GM21786 (cell line): ENCODE data around the gene ACTL8.
"Not testable (repeated sequence)": the region's sequence is repeated elsewhere in the genome, so short reads cannot be mapped to it uniquely, and the experiment has no call there.

Experiments
- ATAC-seq: cut with Tn5 transposase; IDR thresholded peaks from one replicate; pipeline ENCODE4 v1.9.1; 2021; ENCODE audit not compliant: unreplicated experiment

ACTL8 gene

DNA sequence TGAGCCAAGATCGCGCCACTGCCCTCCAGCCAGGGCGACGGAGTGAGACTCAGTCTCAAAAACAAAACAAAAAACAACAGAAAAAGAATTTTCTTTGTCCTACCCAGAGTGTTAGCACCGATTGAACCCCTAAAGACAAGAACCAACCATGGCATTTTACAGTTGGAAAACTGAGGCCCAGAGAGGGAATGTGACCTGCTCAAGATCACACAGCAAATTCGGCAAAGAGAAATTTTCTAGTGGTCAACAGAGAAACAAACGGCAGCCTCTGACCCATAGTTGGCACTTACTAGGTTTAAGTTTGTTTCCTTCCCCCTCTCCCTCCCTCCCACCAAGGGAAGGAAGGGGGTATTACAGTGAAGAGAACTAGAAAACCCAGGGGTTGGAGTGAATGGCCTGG lies 20.5 kb upstream of the ACTL8 start:
- ATAC-seq: no peak

DNA sequence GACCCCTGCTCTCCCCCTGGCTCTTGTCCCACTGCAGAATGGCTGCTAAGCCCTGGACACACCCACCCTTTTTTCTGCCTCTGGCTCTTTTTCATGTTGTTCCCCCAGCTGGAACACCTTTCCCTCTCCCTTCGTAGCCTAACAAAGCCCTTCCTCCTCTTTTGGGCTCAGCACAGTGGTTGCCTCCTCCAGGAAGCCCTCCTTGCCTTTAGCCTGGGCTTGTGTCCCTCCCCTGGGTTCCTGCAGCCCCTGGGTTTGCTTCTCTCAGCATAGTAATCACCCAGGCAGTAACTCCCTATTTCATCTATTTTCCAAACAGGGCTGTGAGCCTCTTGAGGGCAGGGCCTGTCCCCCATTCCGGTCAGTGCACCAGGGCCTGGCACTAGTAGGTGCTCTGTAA lies 19.8 kb upstream of the ACTL8 start:
- ATAC-seq: no peak

- no peak for ATAC-seq
These were observed 19.3 kb upstream of the ACTL8 start for GRCh38 chr1:17735793-17736192.

- no peak for ATAC-seq
These were observed 18.5 kb upstream of the ACTL8 start for GRCh38 chr1:17736625-17737024.

DNA sequence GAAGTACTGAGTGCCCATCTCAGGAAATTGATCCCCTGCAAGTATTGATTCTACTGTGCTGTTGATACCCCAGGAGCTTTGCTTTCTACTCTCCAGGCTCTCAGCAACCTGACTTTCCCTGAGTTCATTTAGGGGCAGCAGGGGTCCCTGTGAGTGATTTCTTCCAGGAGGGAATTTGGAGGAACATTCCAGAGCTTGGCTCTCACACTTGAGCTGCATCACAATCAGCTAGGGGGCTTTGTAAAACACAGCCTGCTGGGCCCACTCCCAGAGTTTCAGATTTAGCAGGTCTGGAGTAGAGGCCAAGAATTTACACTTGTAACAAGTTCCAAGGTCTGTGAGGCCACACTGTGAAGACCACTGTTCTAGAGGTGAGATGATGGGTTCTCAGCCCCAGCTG lies 16.1 kb upstream of the ACTL8 start:
- no peak for ATAC-seq

GRCh38 chr1:17741052-17741451 lies 14.1 kb upstream of the ACTL8 start:
- no peak for ATAC-seq

DNA sequence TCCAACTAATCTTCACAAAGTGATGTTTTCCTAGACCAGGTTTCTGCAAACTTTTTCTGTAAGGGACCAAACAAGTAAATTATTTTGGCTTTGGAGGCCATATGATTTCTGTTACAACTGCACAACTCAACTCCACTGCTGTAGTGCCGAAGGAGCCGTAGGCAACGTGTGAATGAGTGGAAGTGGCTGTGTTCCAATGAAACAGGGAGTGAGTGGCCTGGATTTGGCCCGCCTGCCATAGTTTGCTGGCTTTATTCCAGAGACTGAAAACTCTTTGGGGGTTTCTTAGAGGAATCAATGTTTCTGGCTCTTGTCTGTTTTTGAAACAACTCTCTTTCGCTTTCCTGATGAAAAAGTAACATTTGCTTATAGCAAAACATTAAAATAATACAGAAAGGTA lies 12.6 kb upstream of the ACTL8 start:
- no peak for ATAC-seq

GRCh38 chr1:17743008-17743647 lies 12.0 kb upstream of the ACTL8 start:
- ATAC-seq: no peak

DNA sequence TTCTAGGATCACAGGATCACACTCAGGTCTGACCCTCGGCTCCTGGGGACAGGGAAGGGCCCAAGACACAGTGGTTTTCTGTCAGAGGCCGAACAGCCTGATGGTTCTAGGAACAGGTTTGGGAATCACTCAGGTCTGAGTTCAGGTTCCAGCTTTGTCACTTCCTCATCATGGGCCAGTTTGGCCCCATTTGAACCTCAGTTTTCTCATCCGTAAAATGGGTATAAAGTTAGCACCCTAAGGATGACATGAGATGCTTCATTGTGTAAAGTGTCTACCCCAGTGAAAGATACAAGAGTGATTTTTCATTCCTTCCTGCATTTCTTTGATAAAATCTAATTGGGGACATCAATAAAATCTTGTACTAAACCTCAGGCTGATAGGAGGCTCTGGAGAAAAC lies 11.2 kb upstream of the ACTL8 start:
- ATAC-seq: no peak

GRCh38 chr1:17744666-17745478 lies 10.3 kb upstream of the ACTL8 start:
- no peak for ATAC-seq

GRCh38 chr1:17745479-17745955 lies 9.6 kb upstream of the ACTL8 start:
- ATAC-seq: no peak

DNA sequence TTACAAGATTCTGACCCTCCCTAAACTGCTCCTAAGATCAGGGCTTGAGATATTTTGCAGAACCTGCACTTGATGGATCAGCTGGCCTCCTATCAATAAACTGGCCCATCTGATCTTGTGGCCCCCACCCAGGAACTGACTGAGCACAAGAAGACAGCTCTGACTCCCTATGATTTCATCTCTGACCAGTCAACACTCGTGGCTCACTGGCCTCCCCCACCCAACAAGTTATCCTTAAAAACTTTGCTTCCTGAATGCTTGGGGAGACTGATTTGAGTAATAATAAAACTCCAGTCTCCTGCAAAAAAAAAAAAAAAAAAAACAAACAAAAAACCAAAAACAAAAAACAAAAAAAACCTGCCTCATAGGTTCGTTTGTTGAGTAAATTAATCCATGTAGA lies 8.9 kb upstream of the ACTL8 start:
- not testable (repeated sequence) for ATAC-seq

GRCh38 chr1:17746920-17747319 lies 8.2 kb upstream of the ACTL8 start:
- ATAC-seq: no peak

DNA sequence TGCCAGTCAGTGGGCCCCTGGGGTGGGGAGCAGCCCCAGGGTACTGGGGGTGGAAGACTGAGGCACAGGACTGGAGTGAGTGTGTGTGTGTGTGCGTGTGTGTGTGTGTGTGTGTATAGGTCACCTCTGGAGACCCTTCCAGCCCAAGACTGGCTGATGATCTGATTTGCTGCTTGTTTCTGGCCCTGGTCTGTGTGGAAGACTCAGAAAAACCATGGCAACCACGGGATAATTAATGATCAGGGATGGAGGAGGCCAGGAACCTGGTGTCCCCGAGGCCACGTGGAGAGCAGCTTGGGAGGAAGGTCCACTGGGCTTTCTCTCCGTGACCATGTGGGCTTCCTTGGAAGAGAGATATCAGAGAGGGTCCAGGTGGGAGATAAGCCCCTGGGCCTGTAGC lies 4.8 kb upstream of the ACTL8 start:
- ATAC-seq: no peak

DNA sequence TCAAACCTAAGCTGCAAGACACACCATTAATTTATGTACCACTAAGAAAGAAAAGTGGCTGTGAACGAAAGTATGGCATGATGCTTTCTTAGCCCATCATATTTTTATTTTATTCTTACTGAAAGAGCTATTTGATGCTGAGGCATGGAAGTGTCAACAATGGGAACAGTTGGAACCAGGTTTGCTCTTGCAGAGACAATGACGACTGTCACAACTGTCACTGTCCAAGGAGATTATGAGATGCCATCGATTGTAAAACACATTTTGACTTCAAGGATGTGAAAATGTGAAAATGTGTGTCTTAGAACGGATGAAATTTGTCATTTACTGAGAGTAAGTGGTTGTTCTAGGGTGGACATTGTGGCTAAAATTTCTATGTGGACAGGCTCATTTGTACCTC lies 2.8 kb upstream of the ACTL8 start:
- ATAC-seq: no peak

DNA sequence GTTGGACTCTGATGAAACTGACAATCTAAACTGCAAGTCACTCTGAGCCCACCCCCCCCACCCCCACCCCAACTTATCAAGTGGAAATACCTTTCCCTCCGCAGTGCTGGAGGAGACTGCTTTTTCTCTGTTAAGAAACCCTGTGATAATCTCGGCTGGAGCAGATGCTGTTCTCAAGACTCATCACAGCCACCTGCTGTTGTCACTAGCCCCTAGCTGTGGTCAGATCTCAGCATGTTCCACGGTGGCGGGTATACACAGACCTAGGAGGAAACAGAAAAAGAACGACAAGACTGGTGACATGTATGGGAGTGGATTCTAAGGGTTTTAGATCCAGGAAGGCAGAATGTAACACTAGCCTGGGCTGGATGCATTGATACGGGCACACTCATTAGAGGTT lies 2.3 kb downstream of the ACTL8 start:
- no peak for ATAC-seq

- ATAC-seq: no peak
These were observed 4.0 kb downstream of the ACTL8 start for GRCh38 chr1:17759114-17759513.

GRCh38 chr1:17762313-17762712 lies 7.2 kb downstream of the ACTL8 start:
- ATAC-seq: no peak

DNA sequence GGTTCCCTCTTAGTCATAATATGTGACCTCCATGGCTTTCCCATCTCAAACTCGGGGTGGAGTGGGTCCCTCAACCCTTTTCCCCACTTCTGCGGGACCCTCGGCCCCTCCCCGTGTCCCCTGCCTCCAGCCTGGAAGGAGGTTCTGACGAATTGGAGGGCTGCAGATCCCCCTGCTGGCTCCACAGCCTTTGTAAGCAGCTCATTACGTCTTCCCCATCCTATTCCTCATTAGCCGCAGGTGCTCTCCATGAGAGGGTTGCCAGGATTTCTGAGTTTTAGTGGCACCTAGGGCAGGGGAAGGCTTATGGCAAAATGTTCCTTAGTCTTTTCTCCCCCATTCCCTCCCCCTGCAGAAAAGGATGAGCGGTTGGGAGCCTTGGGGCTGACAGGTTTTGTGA lies 8.3 kb downstream of the ACTL8 start:
- ATAC-seq: no peak

DNA sequence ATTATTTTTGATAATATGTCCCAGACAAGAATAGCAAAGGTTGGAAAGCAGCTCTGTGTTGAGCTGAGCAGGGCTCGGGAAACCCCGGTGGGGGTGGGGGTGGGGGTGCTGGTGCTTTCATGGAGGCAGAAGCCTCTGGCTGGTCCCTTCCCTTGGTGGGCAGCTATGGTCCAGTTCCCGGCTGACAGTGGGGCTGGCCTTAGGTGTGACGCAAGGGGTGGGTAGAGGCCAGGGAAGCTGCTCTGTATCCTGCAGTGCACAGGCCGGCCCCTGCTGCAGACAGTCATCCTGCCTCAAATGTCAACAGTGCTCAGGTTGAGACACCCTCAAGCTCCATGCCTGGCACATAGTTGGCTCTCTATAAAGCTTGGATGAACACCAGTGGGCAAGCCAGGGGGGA lies 8.9 kb downstream of the ACTL8 start:
- ATAC-seq: no peak

DNA sequence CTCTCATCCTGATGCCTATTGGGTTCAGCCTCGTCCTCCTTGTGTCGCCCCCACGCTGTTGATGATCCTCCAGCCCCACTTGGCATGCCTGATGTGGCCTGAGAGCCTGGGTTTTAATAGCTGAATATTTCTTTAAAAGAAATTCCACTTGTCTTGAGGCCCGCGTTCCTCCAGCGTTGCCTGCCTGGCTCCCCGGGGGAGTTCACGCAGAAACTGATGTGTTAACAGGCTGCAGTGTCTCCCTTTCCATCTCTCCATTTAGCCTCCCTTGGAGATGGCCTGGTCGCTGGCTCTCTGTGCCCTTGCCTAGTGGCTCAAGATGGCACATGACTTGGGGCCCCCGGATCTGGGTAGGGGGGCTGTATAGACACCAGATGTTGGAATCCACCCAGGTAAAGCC lies 9.5 kb downstream of the ACTL8 start:
- no peak for ATAC-seq
